ENCODE results near the gene SNX27.

DNA sequence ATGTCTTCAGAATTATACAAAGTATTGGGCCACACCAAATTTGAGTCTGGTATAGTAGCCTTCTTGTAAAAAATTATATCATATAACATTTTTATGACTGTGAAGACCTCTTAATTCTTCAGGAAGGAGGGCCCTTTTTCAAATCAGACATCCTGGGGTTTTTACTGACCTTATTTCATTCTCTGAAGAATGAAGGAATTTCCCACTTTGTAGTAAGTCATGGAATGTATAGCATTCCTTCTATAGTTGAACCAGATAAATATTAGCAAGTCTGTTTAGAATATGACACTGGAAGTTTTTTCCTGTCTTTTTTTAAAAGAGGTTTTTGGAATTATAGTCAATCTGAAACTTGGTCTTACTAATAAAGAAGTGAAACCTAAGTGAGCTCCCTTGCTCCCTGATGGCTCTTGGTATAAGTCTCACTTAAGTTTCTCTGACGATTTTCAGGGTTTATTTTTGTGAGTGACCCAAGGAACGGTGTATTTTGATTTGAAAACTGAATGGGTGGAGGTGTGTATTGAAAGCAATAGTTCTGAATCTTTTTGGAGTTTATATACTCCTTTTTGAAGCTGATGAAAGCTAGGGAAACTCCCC, 23.7 kb downstream of the SNX27 start:
- TF ChIP-seq POLR2AphosphoS5 (IDR thresholded peaks at IDR 0.05; ENCODE audit: low read depth, low read length) (no peak), POLR2A (IDR thresholded peaks at IDR 0.05; ENCODE audit: low read depth, low read length) (no peak), SPI1 (IDR thresholded peaks at IDR 0.05; ENCODE audit: low read depth, low read length) (peak; percentile 88), TAF1 (IDR thresholded peaks at IDR 0.05; ENCODE audit: low read depth, low read length) (no peak), POU2F2 (IDR thresholded peaks at IDR 0.05; ENCODE audit: low read depth, low read length) (no peak)
